ENCODE measurements around the gene TGFBR3.

DNA sequence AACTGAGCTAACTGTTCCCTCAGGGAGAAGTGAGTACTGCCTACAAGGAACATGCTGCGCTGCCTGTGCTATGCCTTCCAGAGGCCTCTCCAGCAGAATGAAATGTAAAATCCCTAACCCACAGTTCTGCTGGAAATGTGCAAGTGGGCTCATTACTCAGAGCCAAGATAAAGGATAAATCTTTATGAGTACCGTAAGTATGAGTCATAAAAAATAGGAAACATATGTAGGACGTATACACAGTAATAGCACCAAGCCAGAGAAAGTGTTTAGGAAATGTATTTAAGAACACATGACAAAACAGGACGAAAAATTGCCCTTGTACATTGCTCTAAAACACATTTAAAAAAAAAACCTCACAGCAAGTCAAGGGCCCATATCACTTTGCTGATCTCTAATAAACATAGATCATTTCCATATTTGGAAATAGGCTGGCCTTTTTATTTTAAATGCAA, 104.6 kb downstream of the TGFBR3 start:
- TF ChIP-seq, protein P1, sequence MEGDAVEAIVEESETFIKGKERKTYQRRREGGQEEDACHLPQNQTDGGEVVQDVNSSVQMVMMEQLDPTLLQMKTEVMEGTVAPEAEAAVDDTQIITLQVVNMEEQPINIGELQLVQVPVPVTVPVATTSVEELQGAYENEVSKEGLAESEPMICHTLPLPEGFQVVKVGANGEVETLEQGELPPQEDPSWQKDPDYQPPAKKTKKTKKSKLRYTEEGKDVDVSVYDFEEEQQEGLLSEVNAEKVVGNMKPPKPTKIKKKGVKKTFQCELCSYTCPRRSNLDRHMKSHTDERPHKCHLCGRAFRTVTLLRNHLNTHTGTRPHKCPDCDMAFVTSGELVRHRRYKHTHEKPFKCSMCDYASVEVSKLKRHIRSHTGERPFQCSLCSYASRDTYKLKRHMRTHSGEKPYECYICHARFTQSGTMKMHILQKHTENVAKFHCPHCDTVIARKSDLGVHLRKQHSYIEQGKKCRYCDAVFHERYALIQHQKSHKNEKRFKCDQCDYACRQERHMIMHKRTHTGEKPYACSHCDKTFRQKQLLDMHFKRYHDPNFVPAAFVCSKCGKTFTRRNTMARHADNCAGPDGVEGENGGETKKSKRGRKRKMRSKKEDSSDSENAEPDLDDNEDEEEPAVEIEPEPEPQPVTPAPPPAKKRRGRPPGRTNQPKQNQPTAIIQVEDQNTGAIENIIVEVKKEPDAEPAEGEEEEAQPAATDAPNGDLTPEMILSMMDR (IDR thresholded peaks at IDR 0.05), result peak in 1 of 4 experiments; percentile 18
- TF ChIP-seq POLR2A (IDR thresholded peaks at IDR 0.05), result no peak
- no peak for TF ChIP-seq POLR2AphosphoS5 (IDR thresholded peaks at IDR 0.05)
- TF ChIP-seq EP300 (IDR thresholded peaks at IDR 0.05), result no peak
